Measurements from ENCODE around the gene CDKL5.
A peak's percentile ranks its signal among the peaks of the same experiment; 100 is the strongest.

Gene CDKL5

GRCh38 chrX:18406531-18407266 is 18.7 kb upstream of the CDKL5 start:
- no peak overlapping the region for H3K4me3 ChIP-seq (ENCODE audit: low read depth, low read length)
- no peak for DNase-seq (ENCODE audit: low read depth)

GRCh38 chrX:18410038-18410437 is 15.4 kb upstream of the CDKL5 start:
- TF ChIP-seq CTCF (conservative IDR thresholded peaks at IDR 0.05; ENCODE audit: low read depth, low read length), result peak; percentile 47
- peak; percentile 75 for DNase-seq (ENCODE audit: low read depth)
- H3K4me3 ChIP-seq (ENCODE audit: low read depth, low read length), result no peak overlapping the region

More at GRCh38 chrX:18406531-18407266, 18.7 kb upstream of the CDKL5 start:
- TF ChIP-seq CTCF (conservative IDR thresholded peaks at IDR 0.05; ENCODE audit: low read depth, low read length), result no peak

- peak; percentile 39 for DNase-seq (ENCODE audit: low read depth)
- H3K4me3 ChIP-seq (ENCODE audit: low read depth, low read length), result no peak overlapping the region
- no peak for TF ChIP-seq CTCF (conservative IDR thresholded peaks at IDR 0.05; ENCODE audit: low read depth, low read length)
These were observed 10.0 kb upstream of the CDKL5 start for GRCh38 chrX:18415386-18415785.

- TF ChIP-seq CTCF (conservative IDR thresholded peaks at IDR 0.05; ENCODE audit: low read depth, low read length), result peak; percentile 19
- peak; percentile 85 for DNase-seq (ENCODE audit: low read depth)
- H3K4me3 ChIP-seq (ENCODE audit: low read depth, low read length), result no peak overlapping the region
These were observed 3.1 kb upstream of the CDKL5 start for GRCh38 chrX:18422325-18422724.

- no peak overlapping the region for H3K4me3 ChIP-seq (ENCODE audit: low read depth, low read length)
- no peak for TF ChIP-seq CTCF (conservative IDR thresholded peaks at IDR 0.05; ENCODE audit: low read depth, low read length)
- DNase-seq (ENCODE audit: low read depth), result peak; percentile 23
These were observed 2.5 kb upstream of the CDKL5 start for GRCh38 chrX:18422886-18423285.

GRCh38 chrX:18424482-18425198 is 768 bp upstream of the CDKL5 start:
- peak; percentile 52 for DNase-seq (ENCODE audit: low read depth)
- H3K4me3 ChIP-seq (ENCODE audit: low read depth, low read length), result peak overlapping the region; percentile 65

More at GRCh38 chrX:18424482-18425198, 768 bp upstream of the CDKL5 start:
- TF ChIP-seq CTCF (conservative IDR thresholded peaks at IDR 0.05; ENCODE audit: low read depth, low read length), result no peak

Data from choroid plexus epithelial cell (primary cell).